Large intestine (tissue), 3 donors: ENCODE data around the gene DACT3. TPM values are rescaled to one million over a fixed set of nuclear protein-coding genes. Genes with fewer than 3 reads are reported as not detected.

Experiments
- DNase-seq, 2 donors: peaks; one replicate each; pipeline versions ENCODE4 v3.0.0 to v3.0.0-alpha.2; 2013
- H3K27ac ChIP-seq: one replicate; pipeline ENCODE4 v1.5.1; 2013; ENCODE audit warnings: low read length
- H3K27me3 ChIP-seq: 2 replicates; pipeline ENCODE4 v1.6.1; 2013; ENCODE audit warnings: low read length; ENCODE audit not compliant: control insufficient read depth, insufficient read depth
- H3K36me3 ChIP-seq: 2 replicates; pipeline ENCODE4 v1.6.1; 2013; ENCODE audit warnings: low read length; ENCODE audit not compliant: control insufficient read depth, insufficient read depth
- H3K4me1 ChIP-seq: one replicate; pipeline ENCODE4 v1.6.1; 2013; ENCODE audit warnings: low read length; ENCODE audit not compliant: control insufficient read depth, insufficient read depth
- H3K4me3 ChIP-seq: one replicate; pipeline ENCODE4 v1.5.1; 2013; ENCODE audit warnings: low read length
- H3K9me3 ChIP-seq: one replicate; pipeline ENCODE4 v1.6.1; 2013; ENCODE audit warnings: mild to moderate bottlenecking, low read depth, low read length, moderate library complexity; ENCODE audit not compliant: control insufficient read depth
- WGBS: methylation state at CpG from one replicate; pipeline ENCODE4 v1.1.5; 2013; ENCODE audit warnings: low lambda C conversion rate; ENCODE audit not compliant: insufficient coverage; 5-methylcytosine and 5-hydroxymethylcytosine counted together
- polyA plus RNA-seq: library from polyadenylated mRNA; unstranded; fragments of 120-200 nt; gene quantifications from one replicate; pipeline ENCODE4 v1.2.1, GENCODE V29; 2013

Gene DACT3
- polyA plus RNA-seq, 1 donor: 13.7 TPM

- H3K36me3 ChIP-seq: peaks cover 42% of the 10 kb centered on the region
These were observed 49.2 kb downstream of the DACT3 start for GRCh38 chr19:46611776-46612175.

GRCh38 chr19:46610851-46611770, 49.9 kb downstream of the DACT3 start:
- no CpG with 5 or more reads among the region's 17 CpGs for WGBS
- peaks cover 49% of the 10 kb centered on the region for H3K36me3 ChIP-seq
- no peaks in the 10 kb centered on the region for H3K9me3 ChIP-seq
- no peak overlapping the region for H3K27ac ChIP-seq
- no peaks in the 10 kb centered on the region for H3K27me3 ChIP-seq
- peaks cover 14% of the 10 kb centered on the region for H3K4me1 ChIP-seq
- no peak for DNase-seq
- H3K4me3 ChIP-seq: no peak overlapping the region

More at GRCh38 chr19:46611776-46612175, 49.2 kb downstream of the DACT3 start:
- Histone ChIP-seq H3K27me3 (no peaks in the 10 kb centered on the region), H3K9me3 (no peaks in the 10 kb centered on the region), H3K4me1 (peaks cover 12% of the 10 kb centered on the region), H3K27ac (no peak overlapping the region), H3K4me3 (no peak overlapping the region)
- WGBS: no CpG with 5 or more reads among the region's 6 CpGs
- no peak for DNase-seq

GRCh38 chr19:46610413-46610775, 50.6 kb downstream of the DACT3 start:
- Histone ChIP-seq H3K27ac (no peak overlapping the region), H3K9me3 (no peaks in the 10 kb centered on the region), H3K36me3 (peaks cover 56% of the 10 kb centered on the region), H3K4me3 (no peak overlapping the region), H3K4me1 (peaks cover 14% of the 10 kb centered on the region), H3K27me3 (no peaks in the 10 kb centered on the region)
- no CpG with 5 or more reads among the region's 5 CpGs for WGBS
- DNase-seq: no peak

DNA sequence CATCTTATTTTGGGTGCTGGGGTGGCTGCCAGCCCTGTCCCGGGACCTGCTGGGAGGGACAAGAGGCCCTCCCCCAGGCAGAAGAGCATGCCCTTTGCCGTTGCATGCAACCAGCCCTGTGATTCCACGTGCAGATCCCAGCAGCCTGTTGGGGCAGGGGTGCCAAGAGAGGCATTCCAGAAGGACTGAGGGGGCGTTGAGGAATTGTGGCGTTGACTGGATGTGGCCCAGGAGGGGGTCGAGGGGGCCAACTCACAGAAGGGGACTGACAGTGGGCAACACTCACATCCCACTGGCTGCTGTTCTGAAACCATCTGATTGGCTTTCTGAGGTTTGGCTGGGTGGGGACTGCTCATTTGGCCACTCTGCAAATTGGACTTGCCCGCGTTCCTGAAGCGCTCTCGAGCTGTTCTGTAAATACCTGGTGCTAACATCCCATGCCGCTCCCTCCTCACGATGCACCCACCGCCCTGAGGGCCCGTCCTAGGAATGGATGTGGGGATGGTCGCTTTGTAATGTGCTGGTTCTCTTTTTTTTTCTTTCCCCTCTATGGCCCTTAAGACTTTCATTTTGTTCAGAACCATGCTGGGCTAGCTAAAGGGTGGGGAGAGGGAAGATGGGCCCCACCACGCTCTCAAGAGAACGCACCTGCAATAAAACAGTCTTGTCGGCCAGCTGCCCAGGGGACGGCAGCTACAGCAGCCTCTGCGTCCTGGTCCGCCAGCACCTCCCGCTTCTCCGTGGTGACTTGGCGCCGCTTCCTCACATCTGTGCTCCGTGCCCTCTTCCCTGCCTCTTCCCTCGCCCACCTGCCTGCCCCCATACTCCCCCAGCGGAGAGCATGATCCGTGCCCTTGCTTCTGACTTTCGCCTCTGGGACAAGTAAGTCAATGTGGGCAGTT, 51.2 kb downstream of the DACT3 start:
- 89% methylated on average over 3 of the region's 30 CpGs for WGBS
- no peak for DNase-seq

DNA sequence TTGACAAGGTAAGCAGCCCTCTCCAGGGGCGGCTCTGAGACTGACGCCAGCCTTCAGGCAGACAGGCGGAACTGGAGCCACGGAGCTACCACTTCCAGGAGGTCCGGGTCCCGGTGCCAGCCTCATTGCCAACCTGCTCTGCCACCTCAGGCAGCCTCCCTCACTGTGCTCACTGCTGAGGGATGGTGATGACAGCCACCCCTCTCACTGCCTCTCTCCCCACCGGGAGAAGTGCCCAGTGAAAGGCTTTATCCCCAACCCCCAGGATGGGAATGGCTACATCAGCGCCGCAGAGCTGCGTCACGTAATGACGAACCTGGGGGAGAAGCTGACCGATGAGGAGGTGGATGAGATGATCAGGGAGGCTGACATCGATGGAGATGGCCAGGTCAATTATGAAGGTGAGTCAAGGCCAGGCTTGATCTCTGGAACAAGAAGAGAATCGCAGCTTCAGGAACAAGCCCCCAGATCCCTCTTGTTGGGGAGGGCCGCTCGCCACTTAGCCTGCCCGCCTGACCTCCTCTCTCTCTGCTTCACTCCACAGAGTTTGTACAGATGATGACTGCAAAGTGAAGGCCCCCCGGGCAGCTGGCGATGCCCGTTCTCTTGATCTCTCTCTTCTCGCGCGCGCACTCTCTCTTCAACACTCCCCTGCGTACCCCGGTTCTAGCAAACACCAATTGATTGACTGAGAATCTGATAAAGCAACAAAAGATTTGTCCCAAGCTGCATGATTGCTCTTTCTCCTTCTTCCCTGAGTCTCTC, 52.2 kb downstream of the DACT3 start:
- peaks cover 62% of the 10 kb centered on the region for H3K36me3 ChIP-seq
- no peak for DNase-seq
- no peak overlapping the region for H3K27ac ChIP-seq
- H3K9me3 ChIP-seq: no peaks in the 10 kb centered on the region
- 90% methylated on average over 3 of the region's 27 CpGs for WGBS
- no peaks in the 10 kb centered on the region for H3K27me3 ChIP-seq
- no peak overlapping the region for H3K4me3 ChIP-seq
- H3K4me1 ChIP-seq: peaks cover 26% of the 10 kb centered on the region

More for the DNA sequence above, 51.2 kb downstream of the DACT3 start:
- Histone ChIP-seq H3K4me1 (peaks cover 20% of the 10 kb centered on the region), H3K9me3 (no peaks in the 10 kb centered on the region), H3K36me3 (peaks cover 62% of the 10 kb centered on the region), H3K4me3 (no peak overlapping the region), H3K27ac (no peak overlapping the region), H3K27me3 (no peaks in the 10 kb centered on the region)

- DNase-seq: no peak
- WGBS: no CpG with 5 or more reads among the region's 9 CpGs
- Histone ChIP-seq H3K36me3 (peaks cover 62% of the 10 kb centered on the region), H3K4me1 (peaks cover 31% of the 10 kb centered on the region), H3K4me3 (no peak overlapping the region), H3K9me3 (no peaks in the 10 kb centered on the region), H3K27me3 (no peaks in the 10 kb centered on the region), H3K27ac (no peak overlapping the region)
These were observed 52.8 kb downstream of the DACT3 start for GRCh38 chr19:46608178-46608577.

DNA sequence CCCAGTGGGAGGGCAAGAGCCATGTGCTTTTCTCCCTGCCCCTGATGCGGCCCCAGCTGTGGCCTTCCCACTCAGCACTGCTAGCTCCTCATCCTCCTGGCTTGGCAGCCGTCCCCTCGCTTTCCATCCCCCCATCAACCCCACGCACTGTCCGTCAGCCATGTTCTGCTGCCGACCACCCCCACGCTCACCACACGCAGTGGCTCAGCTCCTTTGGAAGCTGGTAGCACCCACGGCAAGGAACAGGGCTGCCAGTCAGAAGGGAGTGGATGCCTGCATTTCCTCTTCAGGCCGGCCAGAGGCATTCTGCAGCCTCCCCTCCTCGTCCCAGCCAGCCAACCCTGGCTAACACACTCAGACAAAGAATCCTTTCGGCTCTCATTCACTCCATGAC, 53.5 kb downstream of the DACT3 start:
- no CpG with 5 or more reads among the region's 12 CpGs for WGBS
- no peak overlapping the region for H3K4me3 ChIP-seq
- no peaks in the 10 kb centered on the region for H3K27me3 ChIP-seq
- H3K27ac ChIP-seq: no peak overlapping the region
- no peaks in the 10 kb centered on the region for H3K9me3 ChIP-seq
- peaks cover 62% of the 10 kb centered on the region for H3K36me3 ChIP-seq
- H3K4me1 ChIP-seq: peaks cover 31% of the 10 kb centered on the region
- DNase-seq: no peak

DNA sequence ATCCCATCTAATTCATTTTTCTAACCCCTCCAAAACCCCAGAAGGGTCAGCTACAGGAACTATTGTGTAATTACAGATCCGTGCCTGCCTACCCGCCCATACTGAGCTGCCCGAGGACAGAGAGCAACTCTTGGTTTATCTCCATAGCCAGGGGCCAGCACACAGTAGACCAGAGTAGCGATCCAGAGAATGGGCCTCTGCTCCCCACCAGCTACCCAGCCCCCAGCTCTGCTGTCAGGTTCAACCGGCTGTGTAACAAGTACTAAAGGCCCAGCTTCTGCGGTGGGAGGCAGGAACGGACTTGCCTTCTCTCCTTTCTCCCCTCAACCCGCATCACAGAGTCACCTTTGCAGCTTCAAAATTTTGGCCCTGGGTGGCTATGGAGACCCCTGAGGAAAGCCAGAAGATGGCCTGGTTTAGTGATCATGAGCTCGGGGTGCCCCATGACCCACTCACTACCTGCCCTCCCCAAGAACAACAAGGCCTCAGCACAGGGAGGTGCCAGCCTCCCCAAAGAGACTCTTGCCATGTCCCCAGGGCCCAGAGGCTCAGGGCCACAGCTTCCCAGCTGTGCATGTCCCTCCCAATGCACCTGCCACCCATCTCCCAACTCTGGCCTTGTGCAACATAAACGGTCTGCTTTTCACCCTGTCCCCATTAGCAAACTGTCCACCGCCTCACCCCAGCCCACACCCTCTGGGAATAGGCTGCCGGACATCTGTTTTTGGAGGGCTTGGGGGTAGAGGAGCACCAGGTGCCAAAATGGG, 54.1 kb downstream of the DACT3 start:
- whole genome bisulfite sequencing: no CpG with 5 or more reads among the region's 12 CpGs
- no peak overlapping the region for H3K27ac ChIP-seq
- no peak for DNase-seq

DNA sequence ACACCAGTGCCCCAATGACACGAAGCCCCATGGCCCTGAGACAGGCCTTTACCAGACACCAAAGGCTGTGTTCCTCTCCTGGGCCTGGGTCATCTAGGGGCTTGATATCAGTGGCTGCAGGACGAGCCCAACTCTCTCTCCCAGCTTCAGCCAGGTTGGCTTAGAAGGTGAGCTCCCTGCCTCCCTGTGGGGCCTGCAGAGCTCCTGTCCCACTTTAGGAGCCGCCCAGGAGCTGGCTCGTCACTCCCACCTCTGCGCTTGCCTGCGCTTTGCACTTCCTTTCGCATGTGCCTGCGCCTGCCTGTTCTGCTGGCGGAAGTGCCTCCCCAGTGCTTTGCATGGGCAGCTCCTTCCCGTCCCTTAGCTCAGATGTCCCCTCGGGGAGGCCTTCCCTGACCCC, 55.0 kb downstream of the DACT3 start:
- no CpG with 5 or more reads among the region's 11 CpGs for WGBS
- Histone ChIP-seq H3K4me1 (peaks cover 31% of the 10 kb centered on the region), H3K36me3 (peaks cover 59% of the 10 kb centered on the region)

More for the DNA sequence above, 54.1 kb downstream of the DACT3 start:
- Histone ChIP-seq H3K4me1 (peaks cover 31% of the 10 kb centered on the region), H3K36me3 (peaks cover 62% of the 10 kb centered on the region), H3K27me3 (no peaks in the 10 kb centered on the region), H3K9me3 (no peaks in the 10 kb centered on the region), H3K4me3 (no peak overlapping the region)

More for the DNA sequence above, 55.0 kb downstream of the DACT3 start:
- Histone ChIP-seq H3K27ac (no peak overlapping the region), H3K4me3 (no peak overlapping the region), H3K9me3 (no peaks in the 10 kb centered on the region), H3K27me3 (no peaks in the 10 kb centered on the region)
- no peak for DNase-seq
